Stimulated activated CD8-positive, alpha-beta memory T cell treated with anti-CD3 and anti-CD28 coated beads, Interleukin-7, amount 100 ng/mL, for 4 hours (primary cell): ENCODE measurements around the gene MYBPC1.
"Not testable (repeated sequence)": the region's sequence is repeated elsewhere in the genome, so short reads cannot be mapped to it uniquely, and the experiment has no call there.

Experiments used
- DNase-seq, 2 donors: peaks; one replicate each; pipeline ENCODE4 v3.0.0-alpha.2; 2020; ENCODE audit warnings: low read depth in 2 of 2

MYBPC1 gene

GRCh38 chr12:101734482-101734881, 139.7 kb downstream of the MYBPC1 start:
- not testable (repeated sequence) for DNase-seq
